GM19397 (cell line): ENCODE results near the gene GPC4.
"Not testable (repeated sequence)": the region's sequence is repeated elsewhere in the genome, so short reads cannot be mapped to it uniquely, and the experiment has no call there.

ENCODE experiments used
- ATAC-seq: cut with Tn5 transposase; IDR thresholded peaks from one replicate; pipeline ENCODE4 v1.9.1; 2021; ENCODE audit warnings: mild to moderate bottlenecking, moderate library complexity; ENCODE audit not compliant: unreplicated experiment

The GPC4 gene

DNA sequence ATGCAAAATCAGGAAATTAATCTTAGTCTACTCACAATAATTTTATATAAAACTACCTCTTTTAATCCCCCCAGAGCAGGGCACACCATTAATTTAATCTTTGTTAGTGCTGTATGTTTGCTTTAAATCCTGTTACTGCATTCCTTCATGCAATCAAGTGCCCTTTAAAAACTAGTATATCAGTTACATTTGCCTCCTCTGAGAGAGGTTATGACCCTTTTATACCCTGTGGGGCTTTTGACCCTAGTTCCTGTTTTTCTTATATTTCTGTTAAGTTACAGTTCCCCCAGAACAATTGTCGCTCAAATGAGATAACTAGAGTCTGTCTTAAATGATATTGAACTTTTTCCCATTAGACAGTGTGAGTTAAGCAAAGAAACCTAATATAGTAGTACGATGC is 46.2 kb downstream of the GPC4 start:
- ATAC-seq = no peak

DNA sequence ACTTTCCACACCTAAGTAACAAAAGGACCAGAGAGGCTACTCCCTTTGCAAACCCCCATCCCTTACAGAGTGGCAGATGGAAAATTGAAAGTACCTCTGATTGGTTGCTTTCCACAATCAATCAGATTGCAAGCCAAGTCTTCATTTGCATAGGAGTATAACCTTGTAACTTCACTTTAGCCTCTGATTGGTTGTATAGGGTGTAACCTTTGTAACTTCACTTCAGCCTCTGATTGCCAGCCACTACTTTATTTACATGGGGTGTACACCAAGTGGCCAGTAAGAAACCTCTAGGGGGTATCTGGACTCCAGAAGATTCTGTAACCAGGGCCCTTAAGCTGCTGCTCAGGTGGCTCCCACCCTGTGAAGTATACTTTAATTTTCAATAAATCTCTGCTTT is 48.6 kb downstream of the GPC4 start:
- no peak for ATAC-seq

DNA sequence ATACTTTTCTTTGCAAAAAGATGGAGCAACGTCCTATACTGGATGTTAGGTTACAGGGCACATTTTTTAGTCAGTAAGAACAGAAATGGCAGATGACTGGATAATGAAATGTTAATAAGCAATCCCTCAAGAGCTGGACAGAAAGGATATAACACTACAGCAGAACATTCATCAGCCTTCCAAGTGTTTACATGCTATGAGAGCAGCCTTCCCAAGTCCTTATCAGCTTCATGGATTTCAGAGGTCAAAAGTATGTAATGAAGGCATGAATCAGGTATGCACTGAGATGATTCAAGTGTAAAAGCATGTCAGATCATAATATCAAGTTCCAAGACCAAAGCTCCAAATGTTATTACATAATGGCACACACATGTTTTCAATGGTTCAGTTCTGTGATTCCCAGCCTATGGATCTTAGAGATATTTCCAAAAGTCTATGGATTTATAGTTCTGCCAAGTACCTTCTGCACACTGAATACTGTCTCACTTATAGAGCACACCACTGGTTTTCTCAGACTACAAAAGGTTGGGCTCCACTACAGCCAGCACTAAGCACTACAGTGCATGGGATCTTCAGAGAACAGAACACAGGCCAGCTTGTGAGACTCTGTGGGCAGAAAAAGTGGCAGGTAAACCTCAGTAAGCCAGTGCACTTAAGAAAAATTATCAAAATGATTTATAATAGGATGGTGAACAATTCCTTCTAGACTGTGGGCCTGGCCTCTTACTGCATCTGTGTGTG is 49.2 kb downstream of the GPC4 start:
- ATAC-seq = no peak

DNA sequence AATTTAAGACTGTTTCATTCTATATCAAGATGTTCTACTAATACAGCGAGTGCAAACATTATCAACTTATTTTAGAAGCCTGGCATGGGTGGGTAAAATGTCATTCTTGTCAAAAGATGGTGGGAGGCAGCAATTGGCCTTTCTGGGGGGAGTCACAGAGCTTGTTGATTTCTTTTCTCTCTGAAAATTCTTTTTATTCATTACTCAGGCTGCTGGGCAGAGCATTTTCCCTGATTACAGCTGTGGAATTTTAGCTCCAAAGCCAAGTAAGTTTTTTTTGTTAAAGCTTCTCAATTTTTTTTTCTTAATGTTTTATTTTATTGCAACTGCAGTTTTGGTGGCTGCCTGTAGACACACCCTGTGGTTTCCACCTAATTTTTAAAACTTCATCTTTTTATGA is 50.4 kb downstream of the GPC4 start:
- ATAC-seq = no peak

DNA sequence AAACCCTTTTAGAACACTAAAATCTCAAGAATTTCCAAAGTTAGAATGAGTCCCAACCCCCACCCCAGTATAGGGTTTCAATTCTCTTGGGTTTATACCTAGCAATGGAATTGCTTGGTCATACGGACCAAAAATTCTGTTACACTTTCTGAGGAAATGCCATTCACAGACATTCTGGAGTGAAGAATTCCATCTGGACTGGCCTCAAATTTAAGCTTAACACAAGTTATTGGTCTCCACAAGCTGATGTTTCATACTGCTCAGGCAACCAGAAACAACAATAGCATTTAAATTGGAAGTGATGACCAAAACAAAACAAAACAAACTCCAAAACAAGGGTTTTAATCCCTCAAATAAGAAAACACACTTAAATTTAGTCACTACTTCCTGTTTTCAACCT is 51.1 kb downstream of the GPC4 start:
- no peak for ATAC-seq

DNA sequence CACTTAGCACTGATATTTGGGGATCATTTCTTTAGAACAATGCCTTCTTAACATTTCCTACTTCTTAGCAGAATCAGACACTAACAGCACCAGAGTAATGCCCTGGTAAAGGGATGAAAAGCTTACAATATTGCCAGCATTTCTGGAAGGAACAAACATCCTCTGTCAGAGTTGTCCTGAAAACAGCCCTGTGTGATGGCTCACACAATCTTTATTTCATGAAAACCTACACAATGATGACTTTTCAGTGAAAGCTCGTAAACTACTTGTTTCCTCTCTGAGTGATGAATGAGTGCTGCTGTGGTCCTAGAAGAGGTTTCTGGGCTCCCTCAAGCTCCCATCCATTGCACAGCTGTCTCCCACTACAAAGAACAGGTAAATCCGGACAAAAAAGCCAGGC is 52.8 kb downstream of the GPC4 start:
- ATAC-seq = no peak

DNA sequence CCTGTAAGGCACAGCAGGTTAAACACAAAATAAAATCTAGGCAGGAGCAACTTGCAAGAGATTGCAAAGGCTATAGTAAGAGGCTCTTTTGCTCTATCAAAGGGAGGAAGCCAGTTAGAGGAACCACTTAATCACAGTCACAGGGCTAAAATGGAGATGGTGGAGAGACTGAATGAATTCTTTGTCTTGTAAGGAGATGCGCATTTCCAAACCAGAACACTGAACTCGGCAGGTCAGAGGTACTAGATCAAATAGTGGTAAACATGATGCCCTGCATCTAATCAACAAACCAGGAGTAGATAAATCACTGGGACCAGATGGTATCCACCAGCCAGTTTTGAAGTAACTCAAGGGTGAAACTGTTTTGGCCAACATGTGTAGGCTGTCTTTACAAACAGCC is 55.8 kb downstream of the GPC4 start:
- no peak for ATAC-seq

DNA sequence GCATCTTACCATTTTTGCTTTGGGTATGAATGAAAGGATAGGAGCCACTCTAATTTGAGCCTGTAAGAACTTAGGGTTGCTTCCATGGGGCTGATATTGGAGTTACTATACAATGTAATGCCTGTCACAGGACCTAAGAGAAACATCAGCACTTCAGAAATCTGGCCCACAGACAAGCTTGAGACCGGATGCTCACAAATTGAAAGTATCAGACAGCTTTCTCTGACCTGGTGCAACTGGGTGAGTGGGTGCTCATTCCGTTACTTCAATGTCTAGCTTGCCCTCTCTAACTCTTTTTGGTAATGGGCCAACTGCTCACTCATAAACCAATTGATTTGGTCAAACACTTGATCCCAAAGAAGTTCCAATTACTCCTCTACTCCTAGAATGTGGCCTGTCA is 62.1 kb downstream of the GPC4 start:
- ATAC-seq = no peak

DNA sequence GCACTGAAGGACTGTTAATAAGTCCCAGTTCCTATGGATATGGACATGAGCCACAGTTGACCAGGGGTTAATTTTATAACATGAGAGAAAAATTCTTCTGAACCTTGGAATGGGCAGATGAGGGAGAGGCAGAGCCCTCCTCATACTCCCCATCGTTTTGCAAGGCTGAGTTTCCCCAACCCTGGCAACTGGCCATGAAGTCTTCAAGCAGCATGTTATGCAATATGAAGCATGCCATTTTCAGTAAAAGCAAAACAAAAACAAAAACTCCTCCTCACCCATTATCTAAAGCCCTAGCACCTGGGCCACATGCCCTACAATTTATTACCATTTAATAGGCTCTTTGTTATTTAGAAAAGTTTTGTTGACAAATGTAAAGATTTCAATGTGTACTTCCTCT is 64.5 kb downstream of the GPC4 start:
- no peak for ATAC-seq

DNA sequence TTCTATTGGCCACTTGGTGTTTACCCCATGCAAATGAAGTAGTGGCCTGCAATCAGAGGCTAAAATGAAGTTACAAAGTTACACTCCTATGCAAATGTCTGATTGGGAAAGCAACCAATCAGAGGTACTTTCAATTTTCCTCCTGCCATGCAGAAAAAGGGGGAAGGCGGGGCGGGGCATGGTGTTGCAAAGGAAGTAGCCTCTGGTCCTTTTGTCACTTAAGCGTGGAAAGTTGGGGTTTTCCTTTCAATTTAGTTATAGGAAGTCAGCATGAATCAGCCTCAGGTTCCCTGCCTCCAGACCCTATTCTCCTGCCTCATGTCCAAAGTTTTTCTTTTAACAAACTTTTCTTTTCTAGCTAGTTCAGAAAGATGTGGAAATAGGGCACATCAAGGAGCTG is 69.3 kb downstream of the GPC4 start:
- ATAC-seq = no peak

DNA sequence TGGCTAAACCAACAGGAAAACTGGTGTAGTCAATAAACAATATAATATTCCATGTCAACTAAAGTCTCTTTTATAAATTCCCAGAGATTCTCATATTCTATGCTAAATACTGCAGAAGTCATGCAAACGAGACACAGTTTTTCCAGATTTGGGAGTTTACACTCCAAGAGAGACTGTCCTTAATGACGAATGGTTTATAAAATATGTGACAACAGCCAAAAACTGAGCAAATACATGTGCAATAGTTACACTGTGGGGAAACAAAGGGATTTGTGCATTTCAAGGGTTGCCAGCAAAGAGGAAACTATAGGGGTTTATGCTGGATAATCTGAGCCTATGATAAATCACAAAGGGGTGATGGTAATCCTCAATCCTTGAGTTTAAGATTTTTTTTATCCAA is 75.7 kb downstream of the GPC4 start:
- ATAC-seq = no peak

DNA sequence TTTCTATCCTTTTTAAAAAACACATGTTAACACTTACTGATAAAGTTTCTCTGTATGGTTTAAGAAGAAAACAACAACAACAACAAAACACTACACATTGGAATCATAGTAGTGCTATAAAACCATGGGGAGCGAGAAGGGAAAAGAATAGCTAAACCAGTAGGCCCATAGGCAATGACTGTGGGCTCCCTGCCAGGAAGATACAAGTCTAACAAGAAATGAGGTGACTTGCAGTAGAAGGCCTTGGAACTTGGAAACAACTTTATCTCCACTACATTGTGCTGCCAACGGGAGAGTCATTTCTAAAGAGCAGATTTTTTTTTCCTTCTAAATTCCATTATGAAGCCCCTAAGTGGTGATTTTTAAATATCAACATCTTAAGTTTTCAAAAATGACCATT is 78.0 kb downstream of the GPC4 start:
- ATAC-seq = no peak

DNA sequence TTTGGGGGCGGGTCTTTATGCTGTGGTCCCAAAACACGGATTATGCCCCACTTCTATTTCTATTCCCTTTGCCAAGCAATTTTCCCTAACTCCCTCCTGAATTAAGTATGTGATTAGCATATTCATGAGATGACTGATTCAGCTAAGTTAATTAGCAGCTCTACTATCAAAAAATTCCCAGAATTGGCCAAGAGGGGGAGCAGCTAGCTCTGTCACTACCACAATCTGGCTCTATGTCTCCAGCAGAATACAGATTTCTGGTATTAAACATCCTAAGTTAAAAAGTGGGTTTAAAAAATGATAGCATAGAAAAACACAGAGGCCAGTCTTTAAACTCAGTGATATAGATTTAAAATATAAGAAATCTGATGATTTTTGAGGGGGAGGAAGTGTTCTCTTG is 80.3 kb downstream of the GPC4 start:
- ATAC-seq = no peak

DNA sequence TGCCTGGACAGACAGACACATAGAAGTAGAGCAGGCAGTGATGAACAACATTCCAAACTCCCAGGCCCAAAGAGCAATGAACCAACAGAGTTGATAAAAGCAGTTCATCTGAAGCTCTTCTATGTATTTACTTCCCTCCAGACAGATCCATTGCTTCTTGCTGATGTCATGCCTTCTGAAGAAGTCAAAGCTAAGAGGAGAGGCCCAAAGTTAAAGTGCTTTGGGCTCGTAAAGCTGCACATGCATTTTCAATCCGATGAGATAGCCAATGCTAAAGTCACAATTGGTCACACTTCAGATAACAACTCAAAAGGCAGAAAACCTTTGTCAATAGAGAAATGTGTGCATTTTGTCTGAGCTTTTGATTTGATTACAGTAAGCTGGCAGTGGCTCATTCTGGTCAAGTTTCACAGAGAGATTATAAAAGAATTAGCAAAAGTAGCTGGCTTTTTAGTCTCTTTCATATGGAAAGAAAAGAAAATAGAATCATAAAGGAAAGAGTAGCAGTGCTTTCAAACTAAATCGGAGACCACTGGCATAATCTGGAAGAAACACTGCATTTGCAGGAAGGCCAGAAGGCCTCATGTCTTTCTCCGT is 82.0 kb downstream of the GPC4 start:
- no peak for ATAC-seq

DNA sequence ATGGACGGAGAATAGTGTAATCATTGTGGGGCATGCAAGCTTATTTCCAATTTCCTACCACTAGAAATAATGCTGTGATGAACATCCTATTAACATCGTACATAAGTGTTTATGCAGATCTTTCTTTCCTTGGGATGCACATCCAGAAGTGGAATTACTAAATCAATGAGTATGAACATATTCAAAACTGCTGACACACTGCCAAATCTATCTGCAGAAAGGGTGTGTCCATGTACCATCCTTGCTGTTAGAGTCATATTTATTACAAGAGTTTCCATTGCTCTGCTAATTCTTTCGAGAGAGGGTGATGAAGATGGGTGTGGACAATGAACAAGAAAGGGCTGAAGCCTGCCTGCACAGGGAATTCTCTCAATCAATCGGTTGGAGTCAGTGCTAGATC is 82.6 kb downstream of the GPC4 start:
- no peak for ATAC-seq

DNA sequence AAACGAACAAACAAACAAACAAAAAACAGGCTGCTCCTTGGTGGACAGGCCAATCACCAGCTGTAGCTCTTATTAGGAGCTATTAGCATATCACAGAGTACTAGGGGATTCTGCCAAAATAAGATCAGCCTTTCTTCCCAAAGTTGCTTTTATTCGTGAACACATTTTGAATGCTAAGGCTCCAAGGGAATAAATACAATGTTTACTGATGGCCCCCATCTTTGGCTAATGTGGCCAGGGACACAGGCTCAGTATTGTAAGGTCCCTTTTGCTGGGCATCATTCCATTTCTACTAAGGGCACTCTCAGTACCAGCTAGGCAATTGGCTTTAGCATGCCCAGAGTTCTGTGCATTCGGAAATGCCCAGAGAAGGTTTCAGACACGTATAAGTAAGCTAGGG is 84.3 kb downstream of the GPC4 start:
- no peak for ATAC-seq

DNA sequence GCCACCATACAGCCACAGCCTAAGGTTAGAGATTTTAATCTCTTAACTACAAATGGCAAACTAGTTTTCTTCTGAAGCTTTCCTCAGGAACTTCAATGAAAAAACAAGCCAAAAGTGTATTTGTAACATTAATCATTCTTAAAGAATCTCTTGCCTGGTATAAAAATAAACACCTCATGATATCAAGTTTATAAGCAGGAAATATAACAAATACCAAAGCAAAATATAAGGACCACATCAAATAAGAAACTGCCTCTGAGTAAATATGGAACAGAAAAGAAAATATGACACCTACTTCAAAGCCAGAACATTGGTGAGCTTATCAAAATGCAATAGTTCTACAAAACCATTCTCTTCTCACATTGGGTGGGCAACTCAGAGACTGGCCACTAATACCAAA is 89.9 kb downstream of the GPC4 start:
- no peak for ATAC-seq

DNA sequence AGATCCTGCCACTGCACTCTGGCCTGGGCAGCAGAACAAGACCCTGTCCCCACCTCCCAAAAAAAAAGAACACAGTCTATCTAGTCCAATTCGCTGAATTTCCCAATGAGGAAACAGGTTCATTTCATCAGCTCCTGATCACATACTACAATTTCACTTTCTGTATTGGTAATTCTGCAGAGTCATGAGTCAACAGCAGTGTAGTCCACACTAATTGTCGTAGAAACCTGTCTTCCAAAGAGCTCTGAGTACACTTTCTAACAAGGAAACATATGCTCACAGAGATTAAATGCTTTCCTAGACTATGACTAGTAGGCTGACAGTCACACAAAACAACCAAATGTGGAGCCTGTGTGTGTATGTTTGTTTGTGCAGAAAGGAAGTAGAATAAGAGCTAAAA is 91.9 kb downstream of the GPC4 start:
- ATAC-seq = no peak

DNA sequence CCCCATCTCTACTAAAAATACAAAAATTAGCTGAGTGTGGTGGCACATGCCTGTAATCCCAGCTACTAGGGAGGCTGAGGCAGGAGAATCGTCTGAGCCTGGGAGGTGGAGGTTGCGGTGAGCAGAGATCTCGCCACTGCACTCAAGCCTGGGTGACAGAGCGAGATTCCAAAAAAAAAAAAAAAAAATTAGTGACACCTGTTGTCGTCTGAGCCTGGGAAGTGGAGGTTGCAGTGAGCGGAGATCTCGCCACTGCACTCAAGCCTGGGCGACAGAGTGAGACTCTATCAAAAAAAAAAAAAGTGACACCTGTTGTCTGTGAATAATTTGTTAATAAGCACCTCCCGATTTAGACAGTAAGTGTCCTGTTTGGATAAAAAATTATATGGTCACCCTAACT is 93.0 kb downstream of the GPC4 start:
- ATAC-seq = not testable (repeated sequence)

DNA sequence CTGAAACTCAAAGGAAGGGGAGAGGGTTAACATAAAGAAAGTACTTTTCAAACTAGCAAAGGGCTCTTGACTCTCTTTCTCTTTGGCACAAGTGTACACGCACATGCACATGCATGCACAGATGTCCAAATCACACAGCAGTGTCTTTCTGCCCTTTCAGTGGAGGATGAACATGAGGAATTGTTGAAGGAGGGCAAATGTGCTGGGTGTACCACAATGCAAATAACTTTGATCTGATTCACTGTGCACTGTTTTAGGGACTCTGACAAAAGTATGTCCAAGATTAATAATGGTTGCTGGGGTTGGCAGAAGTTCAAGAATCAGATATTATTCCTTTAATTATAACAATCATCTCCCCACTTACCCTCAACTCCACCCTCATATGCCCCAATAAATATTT is 93.8 kb downstream of the GPC4 start:
- no peak for ATAC-seq

DNA sequence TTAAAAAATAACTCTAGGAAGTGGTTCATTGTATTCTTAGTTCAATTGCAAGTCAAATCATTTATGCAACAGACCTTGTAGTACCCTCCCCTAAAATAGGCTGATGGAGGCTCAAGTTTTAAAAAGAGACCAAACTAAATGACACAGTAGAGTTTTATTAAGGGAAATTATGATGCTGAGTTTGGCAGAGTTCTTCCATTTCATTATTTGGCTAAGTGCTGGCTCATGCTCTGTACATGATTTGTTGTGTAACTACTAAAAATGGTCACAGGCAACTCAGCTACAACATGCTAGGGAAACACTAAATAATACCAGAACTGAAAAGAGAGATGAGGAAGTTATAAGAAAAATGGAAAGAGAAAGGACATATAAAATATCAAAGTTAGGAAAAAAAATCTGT is 101.0 kb downstream of the GPC4 start:
- ATAC-seq = no peak

DNA sequence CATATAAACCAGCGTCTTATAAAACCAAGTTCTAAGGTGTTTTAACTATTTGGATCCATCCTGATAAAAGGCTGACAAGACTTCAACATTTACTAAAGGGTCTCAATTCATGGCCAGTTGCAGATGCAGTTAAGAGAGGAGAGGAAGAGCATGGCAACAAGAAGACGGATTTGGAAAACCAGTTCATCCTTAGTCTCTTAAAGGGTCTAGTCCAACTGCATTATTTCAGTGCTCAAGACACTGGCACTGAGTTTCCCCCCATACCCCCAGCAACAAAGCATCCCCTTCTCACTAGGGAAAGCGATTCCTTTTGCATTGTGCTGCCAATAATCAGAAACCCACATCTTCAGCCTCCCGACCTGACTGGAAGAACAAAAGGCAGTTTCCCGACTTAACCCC is 106.8 kb downstream of the GPC4 start:
- ATAC-seq = no peak
